H9 (cell line): Measurements from ENCODE around the gene LIPM. TPM values are rescaled to one million over a fixed set of nuclear protein-coding genes. Genes with fewer than 3 reads are reported as not detected.

Source experiments
- DNase-seq: peaks from one replicate; pipeline ENCODE4 v3.0.0-alpha.2; 2017
- H2AFZ ChIP-seq: one replicate; pipeline ENCODE4 v1.6.1; 2013; ENCODE audit warnings: mild to moderate bottlenecking, low read length, control low read depth, moderate library complexity
- H2AK5ac ChIP-seq: 2 replicates; pipeline ENCODE4 v1.6.1; 2013; ENCODE audit warnings: low read length, control low read depth, mixed read lengths; ENCODE audit not compliant: insufficient read length
- H2BK120ac ChIP-seq: one replicate; pipeline ENCODE4 v1.6.1; 2013; ENCODE audit warnings: low read depth, mild to moderate bottlenecking, low read length, control low read depth, inconsistent platforms; ENCODE audit not compliant: poor library complexity, severe bottlenecking
- H2BK12ac ChIP-seq: 2 replicates; pipeline ENCODE4 v1.6.1; 2013; ENCODE audit warnings: low read length, control low read depth, mixed read lengths, low read depth; ENCODE audit not compliant: insufficient read length
- H2BK15ac ChIP-seq: 2 replicates; pipeline ENCODE4 v1.6.1; 2013; ENCODE audit warnings: low read depth, low read length, control low read depth
- H2BK20ac ChIP-seq: one replicate; pipeline ENCODE4 v1.6.1; 2013; ENCODE audit warnings: low read depth, mild to moderate bottlenecking, low read length, control low read depth, inconsistent platforms; ENCODE audit not compliant: poor library complexity, severe bottlenecking
- H2BK5ac ChIP-seq: 2 replicates; pipeline ENCODE4 v1.6.1; 2013; ENCODE audit warnings: low read length, control low read depth, mixed read lengths; ENCODE audit not compliant: insufficient read length
- H3K14ac ChIP-seq: 2 replicates; pipeline ENCODE4 v1.6.1; 2013; ENCODE audit warnings: low read length, control low read depth; ENCODE audit not compliant: insufficient read depth
- H3K18ac ChIP-seq: 2 replicates; pipeline ENCODE4 v1.6.1; 2013; ENCODE audit warnings: low read depth, mild to moderate bottlenecking, mixed read lengths, low read length, control low read depth; ENCODE audit not compliant: insufficient read length
- H3K23ac ChIP-seq: 2 replicates; pipeline ENCODE4 v1.6.1; 2013; ENCODE audit warnings: low read length, control low read depth, mixed read lengths, low read depth; ENCODE audit not compliant: insufficient read length
- H3K23me2 ChIP-seq: 2 replicates; pipeline ENCODE4 v1.6.1; 2013; ENCODE audit warnings: low read depth, mild to moderate bottlenecking, mixed read lengths, low read length, control low read depth; ENCODE audit not compliant: insufficient read length, poor library complexity, severe bottlenecking
- H3K27ac ChIP-seq: 2 replicates; pipeline ENCODE4 v1.5.1; 2013; ENCODE audit warnings: low read length, control low read depth, mixed read lengths, low read depth; ENCODE audit not compliant: insufficient read length
- H3K27me3 ChIP-seq: 2 replicates; pipeline ENCODE4 v1.6.1; 2013; ENCODE audit warnings: low read length, control low read depth, inconsistent platforms; ENCODE audit not compliant: insufficient read depth
- H3K4ac ChIP-seq: 2 replicates; pipeline ENCODE4 v1.6.1; 2013; ENCODE audit warnings: low read depth, mild to moderate bottlenecking, control low read depth, inconsistent platforms, low read length, moderate library complexity
- H3K4me1 ChIP-seq: 2 replicates; pipeline ENCODE4 v1.6.1; 2013; ENCODE audit warnings: low read length, control low read depth, inconsistent platforms; ENCODE audit not compliant: insufficient read depth
- H3K4me2 ChIP-seq: 2 replicates; pipeline ENCODE4 v1.6.1; 2013; ENCODE audit warnings: low read length, control low read depth, mixed read lengths; ENCODE audit not compliant: insufficient read length, insufficient read depth
- H3K56ac ChIP-seq: 2 replicates; pipeline ENCODE4 v1.6.1; 2013; ENCODE audit warnings: low read depth, mild to moderate bottlenecking, mixed read lengths, low read length, control low read depth; ENCODE audit not compliant: insufficient read length
- H3K79me1 ChIP-seq: 2 replicates; pipeline ENCODE4 v1.6.1; 2013; ENCODE audit warnings: low read depth, mild to moderate bottlenecking, moderate library complexity, low read length, control low read depth, inconsistent platforms; ENCODE audit not compliant: insufficient read depth, poor library complexity, severe bottlenecking
- H3K79me2 ChIP-seq: 2 replicates; pipeline ENCODE4 v1.6.1; 2013; ENCODE audit warnings: low read length, control low read depth, inconsistent platforms; ENCODE audit not compliant: insufficient read depth
- H3K9ac ChIP-seq: 2 replicates; pipeline ENCODE4 v1.6.1; 2013; ENCODE audit warnings: low read length, control low read depth, mixed read lengths; ENCODE audit not compliant: insufficient read length; ENCODE audit errors: extremely low read depth
- H3K9me3 ChIP-seq: one replicate; pipeline ENCODE4 v1.6.1; 2013; ENCODE audit warnings: low read depth, low read length, inconsistent platforms; ENCODE audit not compliant: control insufficient read depth
- H3T11ph ChIP-seq: one replicate; pipeline ENCODE4 v1.6.1; 2013; ENCODE audit warnings: mild to moderate bottlenecking, low read length, control low read depth, inconsistent platforms
- H4K20me1 ChIP-seq: one replicate; pipeline ENCODE4 v1.6.1; 2013; ENCODE audit not compliant: control insufficient read depth, insufficient read length, insufficient read depth
- H4K5ac ChIP-seq: 2 replicates; pipeline ENCODE4 v1.6.1; 2013; ENCODE audit warnings: low read depth, mild to moderate bottlenecking, mixed read lengths, low read length, control low read depth; ENCODE audit not compliant: insufficient read length
- H4K8ac ChIP-seq: replicated peaks from 2 replicates; pipeline ENCODE4 v1.6.1; 2013; ENCODE audit warnings: low read length, control low read depth, mixed read lengths, low read depth; ENCODE audit not compliant: insufficient read length
- H4K91ac ChIP-seq: 2 replicates; pipeline ENCODE4 v1.6.1; 2013; ENCODE audit warnings: low read depth, mild to moderate bottlenecking, moderate library complexity, mixed read lengths, low read length, control low read depth; ENCODE audit not compliant: insufficient read length
- H3K27ac Mint-ChIP-seq, 3 experiments: 2 replicates in 2 of 3; 3 replicates in 1 of 3; pipeline ENCODE4 v1.8.0; 2020 to 2021; ENCODE audit warnings: mixed read lengths in 3 of 3, mild to moderate bottlenecking in 1 of 3, moderate library complexity in 1 of 3
- H3K27me3 Mint-ChIP-seq: 2 replicates; pipeline ENCODE4 v1.8.0; 2021; ENCODE audit warnings: low read depth, mild to moderate bottlenecking, moderate library complexity, mixed read lengths
- H3K36me3 Mint-ChIP-seq, 3 experiments: 2 replicates in 2 of 3; 3 replicates in 1 of 3; pipeline ENCODE4 v1.8.0; 2020 to 2021; ENCODE audit warnings: low read depth in 3 of 3, mixed read lengths in 3 of 3; ENCODE audit not compliant: insufficient read depth in 1 of 3
- H3K4me1 Mint-ChIP-seq, 2 experiments: 2 replicates each; pipeline ENCODE4 v1.8.0; 2020; ENCODE audit warnings: mixed read lengths in 2 of 2
- H3K4me3 Mint-ChIP-seq, 2 experiments: 2 replicates in 1 of 2; 3 replicates in 1 of 2; pipeline ENCODE4 v1.8.0; 2020 to 2021; ENCODE audit warnings: mild to moderate bottlenecking in 2 of 2, mixed read lengths in 2 of 2, moderate library complexity in 1 of 2
- H3K9me3 Mint-ChIP-seq, 2 experiments: 2 replicates in 1 of 2; 3 replicates in 1 of 2; pipeline ENCODE4 v1.8.0; 2020; ENCODE audit warnings: mild to moderate bottlenecking in 2 of 2, mixed read lengths in 2 of 2, moderate library complexity in 1 of 2
- CTCF ChIP-seq: fragments of 200-600 bp; sonication (generic); conservative IDR thresholded peaks from 3 replicates; pipeline ENCODE4 v1.8.0; 2021; ENCODE audit warnings: antibody characterized with exemption, mild to moderate bottlenecking
- WGBS: extraction: QIAGEN DNeasy Blood & Tissue Kit; methylation state at CpG from one replicate; pipeline ENCODE4 v1.1.7; 2013; ENCODE audit warnings: missing lambda C conversion rate, low lambda C conversion rate, mixed read lengths; ENCODE audit not compliant: insufficient read length; ENCODE audit errors: extremely low coverage; 5-methylcytosine and 5-hydroxymethylcytosine counted together
- long read RNA-seq: library from polyadenylated mRNA; unstranded; transcript quantifications from one replicate; pipeline ENCODE4 v2.0.0, GENCODE V29; 2020
- total RNA-seq: library from RNA; stranded (reverse); gene quantifications from 2 replicates; pipeline ENCODE4 v1.2.1, GENCODE V29; 2021

Gene LIPM
- total RNA-seq: not detected in 2 replicates
- long read RNA-seq: 0 reads

- H3K56ac ChIP-seq: no peak within 1 kb of the TSS
- H4K8ac ChIP-seq: no peak within 1 kb of the TSS
- H3K4me2 ChIP-seq: no peak within 1 kb of the TSS
- H3K23me2 ChIP-seq: no peaks in the 10 kb centered on the region
- H3K27me3 Mint-ChIP-seq: peaks cover 7% of the 10 kb centered on the region
- H3K14ac ChIP-seq: no peak within 1 kb of the TSS
- no peak within 1 kb of the TSS for H3K4me3 Mint-ChIP-seq
- H2AFZ ChIP-seq: no peak within 1 kb of the TSS
- no peaks in the 10 kb centered on the region for H4K20me1 ChIP-seq
- H3K79me1 ChIP-seq: no peaks in the 10 kb centered on the region
- no peaks in the 10 kb centered on the region for H3K9me3 ChIP-seq
- H2BK120ac ChIP-seq: no peak within 1 kb of the TSS
- no peak within 1 kb of the TSS for H4K91ac ChIP-seq
- no peak for TF ChIP-seq CTCF
- no peaks in the 10 kb centered on the region for H3K79me2 ChIP-seq
- no peaks in the 10 kb centered on the region for H3K36me3 Mint-ChIP-seq
- no peak within 1 kb of the TSS for H3K4ac ChIP-seq
- H3K27ac Mint-ChIP-seq: 0 out of 7 replicates have a peak within 1 kb of the TSS, but pooled peaks of 1 of the 3 experiments have one; percentile 55
- no peak within 1 kb of the TSS for H3K27ac ChIP-seq
- H2BK12ac ChIP-seq: no peak within 1 kb of the TSS
- H4K5ac ChIP-seq: no peak within 1 kb of the TSS
- no peaks in the 10 kb centered on the region for H3K9me3 Mint-ChIP-seq
- H2BK20ac ChIP-seq: no peak within 1 kb of the TSS
- no peaks in the 10 kb centered on the region for H3K27me3 ChIP-seq
- DNase-seq: no peak
- no peak within 1 kb of the TSS for H2AK5ac ChIP-seq
- H3K9ac ChIP-seq: no peak within 1 kb of the TSS
- H2BK15ac ChIP-seq: no peak within 1 kb of the TSS
- WGBS: no CpG with 5 or more reads among the region's 2 CpGs
- H3K4me1 Mint-ChIP-seq: peaks cover 8 to 14% of the 10 kb centered on the region in 2 experiments
- H3K23ac ChIP-seq: no peak within 1 kb of the TSS
- H3K4me1 ChIP-seq: 0 out of 2 replicates have a peak, but pooled peaks cover 2% of the 10 kb centered on the region
- no peak within 1 kb of the TSS for H3T11ph ChIP-seq
- H3K18ac ChIP-seq: no peak within 1 kb of the TSS
- H2BK5ac ChIP-seq: no peak within 1 kb of the TSS
These were observed at the start of gene LIPM for GRCh38 chr10:88802523-88803285. LIPM (plus strand) TSS chr10:88802730; CDS start chr10:88802897, 167 bp downstream.
